ENCODE data around the gene RNASE8. TPM values are rescaled to one million over a fixed set of nuclear protein-coding genes. Genes with fewer than 3 reads are reported as not detected.

The RNASE8 gene
- total RNA-seq, 1 donor from 2014 or later: not detected

GRCh38 chr14:21092273-21093011, 34.8 kb downstream of the RNASE8 start:
- DNase-seq: peak; percentile 64

GRCh38 chr14:21093018-21093417, 35.4 kb downstream of the RNASE8 start:
- DNase-seq: no peak

GRCh38 chr14:21093769-21094681, 36.4 kb downstream of the RNASE8 start:
- no peak for DNase-seq

- peak; percentile 25 for DNase-seq
Measured at GRCh38 chr14:21095430-21096205, 38.0 kb downstream of the RNASE8 start.

GRCh38 chr14:21096438-21096837, 38.8 kb downstream of the RNASE8 start:
- no peak for DNase-seq

GRCh38 chr14:21096978-21097635, 39.5 kb downstream of the RNASE8 start:
- no peak for DNase-seq

GRCh38 chr14:21097636-21098075, 40.0 kb downstream of the RNASE8 start:
- no peak for DNase-seq

- peak; percentile 13 for DNase-seq
Measured at GRCh38 chr14:21098076-21098891, 40.7 kb downstream of the RNASE8 start, which contains the start of gene ZNF219. Gene ZNF219 (minus strand): TSS chr14:21098655. CDS start chr14:21093591, 5,064 bp downstream.

GRCh38 chr14:21098892-21099595, 41.4 kb downstream of the RNASE8 start:
- DNase-seq: no peak

- DNase-seq: no peak
Measured at GRCh38 chr14:21099596-21099985, 42.0 kb downstream of the RNASE8 start.

- no peak for DNase-seq
Measured at GRCh38 chr14:21100931-21101330, 43.3 kb downstream of the RNASE8 start, which contains the start of gene TMEM253. Gene TMEM253 (plus strand): TSS chr14:21101066. CDS start chr14:21101344, 278 bp downstream.

- DNase-seq: no peak
Measured at GRCh38 chr14:21101802-21102413, 44.3 kb downstream of the RNASE8 start.

GRCh38 chr14:21102521-21103410, 45.1 kb downstream of the RNASE8 start:
- no peak for DNase-seq

- no peak for DNase-seq
Measured at GRCh38 chr14:21103411-21103709, 45.7 kb downstream of the RNASE8 start.

GRCh38 chr14:21103710-21104447, 46.3 kb downstream of the RNASE8 start:
- peak; percentile 95 for DNase-seq

- DNase-seq: peak; percentile 79
Measured at GRCh38 chr14:21104448-21105060, 46.9 kb downstream of the RNASE8 start.

GRCh38 chr14:21105095-21105494, 47.5 kb downstream of the RNASE8 start:
- DNase-seq: no peak

- DNase-seq: no peak
Measured at GRCh38 chr14:21106176-21106497, 48.5 kb downstream of the RNASE8 start.
